Progenitor cell of endocrine pancreas (in vitro differentiated cells): Measurements from ENCODE around the gene ABTB2. TPM values are rescaled to one million over a fixed set of nuclear protein-coding genes. Genes with fewer than 3 reads are reported as not detected.

ENCODE experiments used
- DNase-seq: peaks from one replicate; pipeline ENCODE4 v3.0.0; 2021; ENCODE audit warnings: low spot score; ENCODE audit not compliant: unreplicated experiment
- H3K27ac Mint-ChIP-seq: 2 replicates; pipeline ENCODE4 v1.8.0; 2021; ENCODE audit warnings: mild to moderate bottlenecking, moderate library complexity, mixed read lengths
- H3K27me3 Mint-ChIP-seq: 2 replicates; pipeline ENCODE4 v1.8.0; 2021; ENCODE audit warnings: mixed read lengths
- H3K36me3 Mint-ChIP-seq: 2 replicates; pipeline ENCODE4 v1.8.0; 2022; ENCODE audit warnings: mixed read lengths; ENCODE audit not compliant: insufficient read depth
- H3K4me1 Mint-ChIP-seq: 2 replicates; pipeline ENCODE4 v1.8.0; 2021; ENCODE audit warnings: low read depth, mixed read lengths
- H3K4me3 Mint-ChIP-seq: 2 replicates; pipeline ENCODE4 v1.8.0; 2021; ENCODE audit warnings: low read depth, mild to moderate bottlenecking, moderate library complexity, mixed read lengths
- H3K9me3 Mint-ChIP-seq: 2 replicates; pipeline ENCODE4 v1.8.0; 2021; ENCODE audit warnings: low read depth, mixed read lengths
- total RNA-seq: library from RNA; stranded (reverse); gene quantifications from 2 replicates; pipeline ENCODE4 v1.2.1, GENCODE V29; 2021
- TF ChIP-seq, protein P1 (sequence below): fragments of 200-600 bp; sonication (generic); IDR thresholded peaks from one replicate; pipeline ENCODE4 v1.5.0; 2021; ENCODE audit warnings: antibody characterized with exemption, mild to moderate bottlenecking; ENCODE audit not compliant: unreplicated experiment

ABTB2 gene
- total RNA-seq, 1 donor from 2014 or later, result 19.5 TPM

DNA sequence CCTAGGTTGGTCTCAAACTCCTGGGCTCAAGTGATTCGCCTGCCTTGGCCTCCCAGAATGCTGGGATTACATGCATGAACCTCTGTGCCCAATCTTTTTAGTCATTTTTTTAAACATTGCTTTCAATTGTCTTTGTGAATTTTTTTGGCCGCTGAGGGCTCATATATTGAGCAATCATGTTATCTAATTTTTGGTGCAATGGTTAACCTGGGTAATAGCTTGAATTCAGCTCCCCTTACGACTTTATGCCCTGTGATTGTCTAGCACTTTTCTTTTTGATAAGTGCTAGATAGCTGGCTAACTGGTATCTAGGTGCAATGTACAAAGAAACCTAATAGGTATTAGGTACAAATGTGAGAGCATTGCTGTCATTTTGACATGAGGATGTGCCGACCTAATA lies 45.6 kb upstream of the ABTB2 start:
- Mint-ChIP-seq H3K36me3 (no peaks in the 10 kb centered on the region), H3K4me1 (no peaks in the 10 kb centered on the region), H3K4me3 (no peak overlapping the region), H3K27me3 (peaks cover 10% of the 10 kb centered on the region), H3K27ac (no peak overlapping the region), H3K9me3 (no peaks in the 10 kb centered on the region)
- DNase-seq, result no peak
- TF ChIP-seq, protein P1, sequence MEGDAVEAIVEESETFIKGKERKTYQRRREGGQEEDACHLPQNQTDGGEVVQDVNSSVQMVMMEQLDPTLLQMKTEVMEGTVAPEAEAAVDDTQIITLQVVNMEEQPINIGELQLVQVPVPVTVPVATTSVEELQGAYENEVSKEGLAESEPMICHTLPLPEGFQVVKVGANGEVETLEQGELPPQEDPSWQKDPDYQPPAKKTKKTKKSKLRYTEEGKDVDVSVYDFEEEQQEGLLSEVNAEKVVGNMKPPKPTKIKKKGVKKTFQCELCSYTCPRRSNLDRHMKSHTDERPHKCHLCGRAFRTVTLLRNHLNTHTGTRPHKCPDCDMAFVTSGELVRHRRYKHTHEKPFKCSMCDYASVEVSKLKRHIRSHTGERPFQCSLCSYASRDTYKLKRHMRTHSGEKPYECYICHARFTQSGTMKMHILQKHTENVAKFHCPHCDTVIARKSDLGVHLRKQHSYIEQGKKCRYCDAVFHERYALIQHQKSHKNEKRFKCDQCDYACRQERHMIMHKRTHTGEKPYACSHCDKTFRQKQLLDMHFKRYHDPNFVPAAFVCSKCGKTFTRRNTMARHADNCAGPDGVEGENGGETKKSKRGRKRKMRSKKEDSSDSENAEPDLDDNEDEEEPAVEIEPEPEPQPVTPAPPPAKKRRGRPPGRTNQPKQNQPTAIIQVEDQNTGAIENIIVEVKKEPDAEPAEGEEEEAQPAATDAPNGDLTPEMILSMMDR, result no peak

DNA sequence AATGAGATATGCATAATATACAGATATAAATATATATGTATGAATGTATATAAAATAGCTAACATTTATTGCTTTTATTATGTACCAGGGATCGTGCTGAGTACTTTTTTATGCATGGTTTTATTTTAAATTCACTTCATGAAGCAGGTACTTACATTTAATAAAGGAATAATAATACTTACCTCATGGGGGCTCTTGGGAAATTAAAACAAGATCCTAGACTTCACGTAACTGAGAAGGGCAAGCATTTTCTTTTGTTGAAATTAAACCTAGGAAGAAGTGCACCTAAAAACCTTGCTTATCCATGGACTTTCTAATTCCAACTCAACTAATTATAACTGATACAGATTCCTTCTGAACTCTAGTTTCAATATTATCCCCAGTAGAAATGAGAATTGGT lies 40.0 kb upstream of the ABTB2 start:
- no peak overlapping the region for H3K4me3 Mint-ChIP-seq
- H3K4me1 Mint-ChIP-seq, result no peaks in the 10 kb centered on the region
- no peak overlapping the region for H3K27ac Mint-ChIP-seq
- peaks cover 15% of the 10 kb centered on the region for H3K9me3 Mint-ChIP-seq
- no peaks in the 10 kb centered on the region for H3K36me3 Mint-ChIP-seq
- H3K27me3 Mint-ChIP-seq, result no peaks in the 10 kb centered on the region
- DNase-seq, result no peak
- TF ChIP-seq, protein P1, result no peak

DNA sequence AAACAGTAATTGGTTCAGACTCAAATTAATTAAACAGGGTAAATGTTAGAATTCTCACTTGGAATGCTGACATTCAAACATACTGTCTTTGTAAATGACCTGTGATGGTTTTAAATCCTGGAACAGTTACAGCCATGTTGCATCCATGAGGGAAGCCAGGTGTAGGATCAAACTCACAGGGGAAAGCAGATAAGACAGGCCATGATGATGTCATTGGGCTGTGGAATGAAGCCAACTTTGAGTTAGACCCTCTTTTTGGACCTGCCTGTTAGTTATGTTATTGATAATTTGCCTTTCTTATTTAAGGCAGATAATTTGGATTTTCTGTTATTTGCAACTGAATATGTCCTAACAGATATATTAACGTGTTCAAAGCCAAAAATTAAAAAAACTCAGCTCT lies 39.3 kb upstream of the ABTB2 start:
- no peak for DNase-seq
- Mint-ChIP-seq H3K9me3 (peaks cover 21% of the 10 kb centered on the region), H3K4me1 (no peaks in the 10 kb centered on the region), H3K36me3 (no peaks in the 10 kb centered on the region), H3K27ac (no peak overlapping the region), H3K4me3 (no peak overlapping the region), H3K27me3 (no peaks in the 10 kb centered on the region)
- TF ChIP-seq, protein P1, result no peak

DNA sequence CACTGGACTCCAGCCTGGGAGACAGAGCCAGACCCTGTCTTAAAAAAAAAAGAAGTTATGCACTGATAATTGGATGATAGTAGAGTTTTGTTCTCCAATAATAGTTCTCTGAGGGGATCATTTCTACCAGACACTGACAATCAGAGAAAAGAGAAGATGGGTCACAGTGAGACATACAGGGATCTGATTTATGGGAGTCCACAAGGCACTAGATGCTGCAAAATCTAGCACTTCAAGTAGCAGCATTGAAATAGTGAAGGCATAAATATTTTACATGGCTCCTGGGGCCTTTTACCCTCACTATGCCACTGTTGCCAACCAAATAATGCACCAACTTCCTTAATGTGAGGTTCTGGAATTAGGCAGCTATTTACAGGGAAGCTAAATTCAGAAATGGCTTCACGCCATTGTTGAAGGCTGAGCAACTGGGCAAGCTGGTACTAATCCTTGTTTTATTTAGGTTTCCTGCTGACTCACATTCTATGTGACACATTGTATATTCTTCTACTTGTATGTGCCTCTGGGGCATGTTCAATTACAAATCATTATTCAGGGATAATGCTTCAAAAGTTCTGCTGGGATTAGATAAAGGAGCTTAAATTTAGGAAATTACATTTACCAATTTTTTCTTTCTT lies 38.2 kb upstream of the ABTB2 start:
- TF ChIP-seq, protein P1, result no peak
- Mint-ChIP-seq H3K36me3 (no peaks in the 10 kb centered on the region), H3K9me3 (peaks cover 28% of the 10 kb centered on the region), H3K27me3 (no peaks in the 10 kb centered on the region), H3K4me1 (no peaks in the 10 kb centered on the region), H3K4me3 (no peak overlapping the region), H3K27ac (no peak overlapping the region)
- no peak for DNase-seq

DNA sequence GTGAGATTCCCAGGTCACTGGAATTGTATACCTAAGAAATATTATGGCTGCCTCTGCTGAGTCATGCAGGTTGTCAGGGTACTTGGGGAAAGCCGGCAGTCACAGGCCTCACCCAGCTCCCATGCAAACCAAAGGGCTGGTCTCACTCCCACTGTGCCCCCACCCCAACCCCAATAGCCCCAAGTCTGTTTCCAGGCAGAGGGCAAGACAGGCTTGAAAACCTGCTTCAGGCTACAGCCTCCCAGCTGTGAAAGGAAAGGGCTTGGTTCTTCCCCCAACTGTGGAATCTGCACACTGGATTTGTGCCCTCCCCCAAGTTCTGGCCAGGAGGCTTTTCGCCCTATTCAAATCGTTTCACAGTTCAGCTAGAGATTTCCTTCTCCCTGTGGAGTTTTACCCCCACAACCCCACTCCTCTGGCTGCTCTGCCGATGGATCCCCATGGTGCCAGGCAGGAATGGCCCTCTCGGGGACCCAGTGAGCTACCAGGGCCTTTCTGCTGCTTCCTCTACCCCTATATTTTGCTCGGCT lies 37.0 kb upstream of the ABTB2 start:
- Mint-ChIP-seq H3K27ac (no peak overlapping the region), H3K9me3 (peaks cover 38% of the 10 kb centered on the region), H3K4me1 (no peaks in the 10 kb centered on the region), H3K36me3 (no peaks in the 10 kb centered on the region), H3K4me3 (no peak overlapping the region), H3K27me3 (no peaks in the 10 kb centered on the region)
- DNase-seq, result no peak
- TF ChIP-seq, protein P1, result no peak
